NCI-H187 (cell line): ENCODE results near the gene FICD.
A peak's percentile ranks its signal among the peaks of the same experiment; 100 is the strongest.

Experiments used
- DNase-seq, 2 experiments: peaks; one replicate each; lab custom pipeline; 2025; lab: John Stamatoyannopoulos, UW

The FICD gene

DNA sequence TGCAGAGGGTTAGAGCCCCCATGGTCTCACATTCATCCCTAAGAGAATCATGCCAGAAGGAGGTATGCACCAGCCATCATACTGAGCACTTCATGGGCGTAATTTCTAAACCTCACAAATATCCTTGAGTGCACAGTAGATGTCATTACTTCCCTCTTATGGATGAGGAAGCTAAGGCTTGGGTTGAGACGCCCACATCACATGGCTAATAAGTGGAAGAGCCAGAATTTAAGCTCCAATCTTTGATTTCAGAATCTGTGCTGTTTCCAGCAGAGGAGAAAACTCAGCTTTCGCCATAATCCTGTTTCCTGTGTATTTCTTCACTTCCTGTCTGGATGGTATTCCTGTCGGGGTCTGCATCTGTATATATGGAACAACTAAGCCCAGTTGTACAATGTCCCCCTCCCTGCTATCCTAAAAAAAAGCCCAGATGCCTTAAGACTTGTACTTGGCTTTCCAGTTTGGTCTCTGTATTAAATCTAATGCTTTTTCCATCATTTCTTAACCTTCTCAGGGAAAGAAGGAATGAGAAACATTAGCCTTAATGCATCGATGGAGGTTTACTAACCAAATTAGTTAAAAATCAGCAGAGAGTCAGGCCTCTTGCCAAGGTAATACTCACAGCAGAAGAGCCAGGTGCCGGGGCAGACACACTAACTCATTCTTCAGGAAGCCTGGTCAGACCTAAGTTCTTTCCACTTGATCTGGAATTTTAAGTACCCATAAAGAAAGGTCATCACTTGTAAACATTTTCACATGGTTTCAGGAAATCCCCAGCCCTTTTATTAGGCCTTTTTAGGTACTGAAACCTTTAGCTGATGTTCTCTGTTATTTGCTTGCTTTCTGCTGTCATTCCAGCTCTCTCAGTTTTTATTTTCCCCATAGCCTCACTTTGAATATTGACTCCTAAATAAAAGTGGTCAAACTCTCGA, 52.6 kb downstream of the FICD start:
- DNase-seq = no peak

DNA sequence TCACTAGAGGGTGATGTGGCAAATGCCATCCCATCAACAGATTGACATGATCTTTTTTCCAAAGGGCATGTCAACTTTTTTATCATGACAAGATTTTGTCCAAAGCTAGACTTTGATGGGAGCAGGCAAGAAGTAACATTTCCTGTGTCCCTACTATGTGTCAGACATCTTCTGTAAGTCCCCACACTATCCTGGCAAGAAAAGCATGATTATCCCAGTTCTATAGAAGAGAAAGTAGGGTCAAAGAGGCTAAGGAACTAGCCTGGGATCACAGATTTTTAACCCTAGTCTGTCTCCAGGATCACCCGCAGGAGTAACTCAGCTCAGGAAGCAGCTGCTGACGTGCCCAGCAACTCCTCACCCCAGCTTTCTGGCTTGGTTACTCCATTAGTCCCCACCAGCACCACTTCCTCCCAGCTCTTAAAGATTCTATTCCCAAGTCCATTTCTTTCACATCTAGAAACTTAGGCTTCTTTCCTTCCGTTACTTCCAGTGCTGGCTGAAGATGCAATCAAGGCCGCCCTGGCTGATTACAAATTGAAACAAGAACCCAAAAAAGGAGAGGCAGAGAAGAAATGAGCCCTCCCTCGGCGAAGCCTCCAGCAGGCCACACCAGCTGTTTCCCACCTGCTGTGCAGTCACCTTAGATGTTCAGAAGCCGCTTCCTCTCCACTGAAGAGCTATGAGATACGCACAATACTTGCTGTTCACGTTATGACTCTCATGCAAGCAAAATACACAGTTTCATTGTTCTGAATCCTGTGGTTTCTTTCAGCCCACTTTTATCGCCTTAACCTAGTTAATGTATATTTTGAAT, 53.5 kb downstream of the FICD start:
- peak; percentile 60 to 82 for DNase-seq
